GM21737 (cell line): ENCODE results near the gene EVL.

Source experiments
- ATAC-seq: cut with Tn5 transposase; IDR thresholded peaks from one replicate; pipeline ENCODE4 v1.9.1; 2021; ENCODE audit warnings: mild to moderate bottlenecking, moderate library complexity; ENCODE audit not compliant: unreplicated experiment

EVL gene

GRCh38 chr14:100037353-100037752, 27.9 kb upstream of the EVL start:
- ATAC-seq, result no peak

- no peak for ATAC-seq
These were observed 27.2 kb upstream of the EVL start for GRCh38 chr14:100038065-100038464.

- no peak for ATAC-seq
These were observed 25.3 kb upstream of the EVL start for GRCh38 chr14:100039903-100040302.

GRCh38 chr14:100041271-100041670, 24.0 kb upstream of the EVL start:
- ATAC-seq, result no peak

- no peak for ATAC-seq
These were observed 22.9 kb upstream of the EVL start for GRCh38 chr14:100042286-100042685.

- ATAC-seq, result no peak
These were observed 19.4 kb upstream of the EVL start for GRCh38 chr14:100045642-100046344.

GRCh38 chr14:100047600-100047999, 17.6 kb upstream of the EVL start:
- no peak for ATAC-seq

GRCh38 chr14:100048786-100049185, 16.4 kb upstream of the EVL start:
- no peak for ATAC-seq

GRCh38 chr14:100049220-100049619, 16.0 kb upstream of the EVL start:
- no peak for ATAC-seq

- ATAC-seq, result no peak
These were observed 14.1 kb upstream of the EVL start for GRCh38 chr14:100051103-100051502.

- no peak for ATAC-seq
These were observed 13.7 kb upstream of the EVL start for GRCh38 chr14:100051543-100051942.

- ATAC-seq, result no peak
These were observed 12.4 kb upstream of the EVL start for GRCh38 chr14:100052819-100053218.

- ATAC-seq, result no peak
These were observed 10.7 kb upstream of the EVL start for GRCh38 chr14:100054316-100055075.

- ATAC-seq, result no peak
These were observed 8.8 kb upstream of the EVL start for GRCh38 chr14:100056431-100056830.

GRCh38 chr14:100056964-100057795, 8.0 kb upstream of the EVL start:
- ATAC-seq, result no peak

- peak; percentile 69 for ATAC-seq
These were observed 6.3 kb upstream of the EVL start for GRCh38 chr14:100058777-100059437.

GRCh38 chr14:100059438-100059781, 5.8 kb upstream of the EVL start:
- ATAC-seq, result no peak

GRCh38 chr14:100060760-100061159, 4.5 kb upstream of the EVL start:
- ATAC-seq, result no peak

GRCh38 chr14:100062590-100062989, 2.6 kb upstream of the EVL start:
- ATAC-seq, result no peak

GRCh38 chr14:100063314-100063941, 1.8 kb upstream of the EVL start:
- no peak for ATAC-seq
